GM12878 (cell line): ENCODE measurements around the gene PHF1. TPM values are rescaled to one million over a fixed set of nuclear protein-coding genes. Genes with fewer than 3 reads are reported as not detected.

ENCODE experiments used
- ATF3 ChIP-seq: IDR thresholded peaks from 2 replicates; pipeline ENCODE4 v1.6.1; 2011; ENCODE audit warnings: low read depth, mild to moderate bottlenecking, low read length, moderate library complexity, borderline replicate concordance; ENCODE audit errors: extremely low read depth
- CTCF ChIP-seq, 3 experiments: IDR thresholded peaks in 2 of 3; conservative IDR thresholded peaks in 1 of 3; 2 replicates each; pipeline ENCODE4 v1.5.1; 2011; ENCODE audit warnings: low read depth in 3 of 3, low read length in 3 of 3, mild to moderate bottlenecking in 3 of 3, control low read depth in 2 of 3, moderate library complexity in 2 of 3, inconsistent platforms in 1 of 3, mixed read lengths in 1 of 3; ENCODE audit not compliant: control insufficient read depth in 2 of 3, insufficient read depth in 1 of 3; ENCODE audit errors: extremely low read depth in 1 of 3
- EGR1 ChIP-seq, 2 experiments: IDR thresholded peaks; 1 replicate in 1 of 2; 2 replicates in 1 of 2; pipeline ENCODE4 v1.6.1; 2011 to 2012; ENCODE audit warnings: low read depth in 2 of 2, low read length in 2 of 2, borderline replicate concordance in 1 of 2, mild to moderate bottlenecking in 1 of 2, moderate library complexity in 1 of 2
- MXI1 ChIP-seq: fragments of 150-350 bp; IDR thresholded peaks from 2 replicates; pipeline ENCODE4 v1.6.1; 2011; ENCODE audit warnings: low read depth, mild to moderate bottlenecking, inconsistent platforms, low read length, improper control_type of control experiment
- MYB ChIP-seq: fragments of 150-350 bp; IDR thresholded peaks from 2 replicates; pipeline ENCODE4 v1.6.1; 2014; ENCODE audit warnings: mild to moderate bottlenecking, low read depth, low read length, borderline replicate concordance
- NFYB ChIP-seq: IDR thresholded peaks from 2 replicates; pipeline ENCODE4 v1.6.1; 2011; ENCODE audit warnings: low read depth, mild to moderate bottlenecking, low read length, improper control_type of control experiment, moderate library complexity; ENCODE audit not compliant: insufficient read depth
- PAX5 ChIP-seq: IDR thresholded peaks from 2 replicates; pipeline ENCODE4 v1.6.1; 2011; ENCODE audit warnings: low read depth, low read length, borderline replicate concordance
- RAD21 ChIP-seq: IDR thresholded peaks from 2 replicates; pipeline ENCODE4 v1.6.1; 2011; ENCODE audit warnings: mild to moderate bottlenecking, low read depth, low read length, moderate library complexity; ENCODE audit not compliant: insufficient read depth
- RCOR1 ChIP-seq: conservative IDR thresholded peaks from 2 replicates; pipeline ENCODE4 v1.6.1; 2012; ENCODE audit warnings: low read depth, low read length, improper control_type of control experiment
- SIN3A ChIP-seq: IDR thresholded peaks from 2 replicates; pipeline ENCODE4 v1.6.1; 2012; ENCODE audit warnings: low read depth, low read length, improper control_type of control experiment
- SP1 ChIP-seq: IDR thresholded peaks from one replicate; pipeline ENCODE4 v1.6.1; 2011; ENCODE audit warnings: low read depth, low read length
- TAF1 ChIP-seq: IDR thresholded peaks from 2 replicates; pipeline ENCODE4 v1.6.1; 2011; ENCODE audit warnings: mild to moderate bottlenecking, low read depth, low read length, borderline replicate concordance
- TARDBP ChIP-seq: IDR thresholded peaks from 2 replicates; pipeline ENCODE4 v1.6.1; 2016; ENCODE audit warnings: borderline replicate concordance
- TBL1XR1 ChIP-seq: IDR thresholded peaks from 2 replicates; pipeline ENCODE4 v1.6.1; 2012; ENCODE audit warnings: low read depth, low read length, improper control_type of control experiment
- YBX1 ChIP-seq: fragments of 450-650 bp; IDR thresholded peaks from 2 replicates; pipeline ENCODE4 v1.6.1; 2016; ENCODE audit warnings: antibody characterized with exemption
- ZNF24 ChIP-seq: fragments of 450-650 bp; IDR thresholded peaks from 2 replicates; pipeline ENCODE4 v1.6.1; 2017; ENCODE audit warnings: antibody characterized with exemption, mild to moderate bottlenecking
- polyA plus RNA-seq, 11 experiments: library from polyadenylated mRNA; depleted of rRNA in 4 of 11; unstranded in 6 of 11; stranded (reverse) in 5 of 11; fragments of >200 nt; fragmentation: Nextera tagmentation in 4 of 11; fragmentation: Illumina TruSeq in 1 of 11; extraction: Ambion mirVana in 4 of 11; extraction: Trizol in 1 of 11; gene quantifications; 1 replicate in 1 of 11; 2 replicates in 10 of 11; pipeline versions ENCODE4 v1.2.1 to v1.2.3, GENCODE V29; 2011 to 2016; ENCODE audit warnings: inconsistent platforms in 2 of 11, missing spikeins in 2 of 11, low read depth in 1 of 11
- total RNA-seq, 4 experiments: library from RNA; depleted of rRNA in 3 of 4; stranded (reverse); fragments of >200 nt in 3 of 4; fragmentation: Illumina TruSeq in 1 of 4; extraction: Trizol in 1 of 4; gene quantifications; 2 replicates each; pipeline versions ENCODE4 v1.2.1 to v1.2.3, GENCODE V29; 2013 to 2021

PHF1 gene
- total and polyA plus RNA-seq, 10 of the 15 experiments (the other 5 are each of a cell fraction or from before 2014, with no cell fraction given) = 1.3 to 17.8 (median 6.2) TPM

- 0 out of 2 replicates have a peak, but pooled peaks have one; percentile 28 for TF ChIP-seq PAX5
- peak; percentile 96 for TF ChIP-seq MXI1
- no peak for TF ChIP-seq ZNF24
- TF ChIP-seq CTCF (IDR thresholded peaks at IDR 0.05 in 2 of 3, conservative IDR thresholded peaks at IDR 0.05 in 1 of 3; ENCODE audit: control insufficient read depth in 2 of 3, extremely low read depth in 1 of 3, insufficient read depth in 1 of 3, low read depth in 3 of 3, low read length in 3 of 3) = no peak
- TF ChIP-seq SP1 = peak; percentile 95
- TF ChIP-seq ATF3 = no peak
- no peak for TF ChIP-seq TBL1XR1
- TF ChIP-seq TAF1 = peak; percentile 70; the same call in 1 of the 2 replicates
- TF ChIP-seq EGR1 (IDR thresholded peaks at IDR 0.05; ENCODE audit: borderline replicate concordance in 1 of 2, low read depth in 2 of 2, low read length in 2 of 2) = peak in 1 of 2 experiments; percentile 88; a peak in 1 of 3 replicates
- peak; percentile 50; the same call in 1 of the 2 replicates for TF ChIP-seq SIN3A
- peak; percentile 74; the same call in 1 of the 2 replicates for TF ChIP-seq NFYB
- no peak for TF ChIP-seq RAD21
- no peak for TF ChIP-seq YBX1
- no peak for TF ChIP-seq TARDBP
- TF ChIP-seq RCOR1 = no peak
- TF ChIP-seq MYB = no peak
These were observed 43.5 kb downstream of the PHF1 start, which contains the start of gene ZBTB9 (continued) for GRCh38 chr6:33454009-33454946.
